ENCODE data around the gene LGALS16. TPM values are rescaled to one million over a fixed set of nuclear protein-coding genes. Genes with fewer than 3 reads are reported as not detected.

Gene LGALS16
- polyA plus RNA-seq, 3 donors: not detected

DNA sequence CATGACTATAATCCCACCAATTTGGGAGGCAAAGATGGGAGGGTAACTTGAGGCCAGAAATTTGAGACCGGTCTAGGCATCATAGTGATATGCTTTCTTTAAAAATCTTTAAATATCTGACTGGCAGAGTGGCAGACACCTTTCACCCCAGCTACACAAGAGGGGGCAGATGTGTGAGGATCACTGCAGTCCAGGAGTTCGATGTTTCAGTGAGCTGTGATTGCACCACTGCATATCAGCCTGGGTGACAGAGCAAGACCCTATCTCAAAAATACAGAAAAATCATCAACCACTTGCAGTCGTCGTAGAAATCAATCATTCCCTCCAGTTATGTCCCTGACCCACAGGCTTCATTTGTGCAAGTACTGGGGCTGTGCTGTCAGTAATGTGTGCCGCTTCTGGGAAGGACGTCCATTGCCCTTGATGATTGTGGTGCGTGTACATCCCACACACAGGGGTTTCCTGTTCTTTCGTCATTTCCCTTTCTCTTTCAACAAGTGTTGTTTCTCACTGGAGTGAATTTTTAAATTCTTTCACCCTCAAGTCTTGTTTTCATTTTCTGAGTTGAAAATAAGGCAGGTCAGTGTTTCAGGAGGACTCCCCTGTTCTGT is 50.0 kb downstream of the LGALS16 start:
- 49 to 73% (median 61%) methylated on average over 8 of the region's 8 CpGs for WGBS, 3 donors
- H3K27ac ChIP-seq (ENCODE audit: low read depth, low read length): no peak overlapping the region

DNA sequence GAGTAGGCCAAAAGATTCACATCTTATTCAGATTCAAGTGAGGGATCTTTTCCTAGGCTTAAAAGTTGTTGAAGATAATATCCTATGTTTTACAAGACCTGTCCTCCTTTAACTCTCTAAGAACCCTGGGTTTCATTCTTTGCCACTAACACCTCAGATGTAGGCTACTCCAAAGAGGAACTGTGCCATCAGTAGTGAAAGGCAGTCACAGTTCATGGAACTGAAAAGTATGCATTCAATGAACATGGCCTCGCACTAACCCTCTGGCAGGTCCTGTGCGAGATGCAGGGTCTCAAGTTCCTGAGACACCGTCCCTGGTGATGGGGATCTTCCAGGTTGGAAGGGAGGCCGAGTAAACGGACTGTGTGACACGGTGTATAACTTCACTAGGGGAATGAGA is 52.9 kb downstream of the LGALS16 start:
- whole genome bisulfite sequencing, 3 donors: 69 to 88% (median 84%) methylated on average over 6 of the region's 6 CpGs
- H3K27ac ChIP-seq (ENCODE audit: low read depth, low read length): no peak overlapping the region

- WGBS, 3 donors: 83 to 88% (median 84%) methylated on average over 5 of the region's 5 CpGs
Observed at GRCh38 chr19:39709026-39709872, 53.5 kb downstream of the LGALS16 start.

More at GRCh38 chr19:39709026-39709872, 53.5 kb downstream of the LGALS16 start:
- H3K27ac ChIP-seq (ENCODE audit: low read depth, low read length): no peak overlapping the region

Other genes starting within 250 kb of the LGALS16 start
- 1,000 to 10,000 TPM in 2 of 3 donors, 10 to 100 TPM in 1; 80.2 to 1,764 (median 1,356) TPM for gene ZFP36, start 249.1 kb upstream of the LGALS16 start, polyA plus RNA-seq
- gene PLEKHG2, start 243.2 kb upstream of the LGALS16 start, polyA plus RNA-seq: 10 to 100 TPM in 2 of 3 donors, 1 to 10 TPM in 1; 3.0 to 38.8 (median 27.2) TPM
- 1,000 to 10,000 TPM; 2,185 to 4,039 (median 3,887) TPM for gene RPS16, start 220.0 kb upstream of the LGALS16 start, polyA plus RNA-seq
- gene SUPT5H, start 210.3 kb upstream of the LGALS16 start, polyA plus RNA-seq: 100 to 1,000 TPM in 1 of 3 donors, 10 to 100 TPM in 2; 64.7 to 107 (median 71.3) TPM
- 10 to 100 TPM; 26.8 to 63.0 (median 32.4) TPM for gene TIMM50, start 175.1 kb upstream of the LGALS16 start, polyA plus RNA-seq
- gene DLL3, start 157.0 kb upstream of the LGALS16 start, polyA plus RNA-seq: not detected
- not detected for gene SELENOV, start 140.8 kb upstream of the LGALS16 start, polyA plus RNA-seq
- 1 to 10 TPM in 2 of 3 donors, under 1 TPM in 1; 0.98 to 3.5 (median 1.2) TPM for gene EID2B, start 123.1 kb upstream of the LGALS16 start, polyA plus RNA-seq
- gene EID2, start 115.8 kb upstream of the LGALS16 start, polyA plus RNA-seq: 10 to 100 TPM in 1 of 3 donors, 1 to 10 TPM in 2; 5.2 to 11.1 (median 9.2) TPM
- gene LGALS13, start 53.4 kb upstream of the LGALS16 start, polyA plus RNA-seq: not detected
- not detected for gene LGALS14, start 48.6 kb downstream of the LGALS16 start, polyA plus RNA-seq
- 1 to 10 TPM in 1 of 3 donors, under 1 TPM in 1, not detected in 1; 0.86 to 2.6 TPM for gene CLC, start 82.1 kb downstream of the LGALS16 start, polyA plus RNA-seq
- gene LEUTX, start 122.9 kb downstream of the LGALS16 start, polyA plus RNA-seq: not detected
- 10 to 100 TPM in 1 of 3 donors, 1 to 10 TPM in 2; 5.4 to 16.4 (median 7.4) TPM for gene DYRK1B, start 178.2 kb downstream of the LGALS16 start, polyA plus RNA-seq
- gene FBL, start 190.5 kb downstream of the LGALS16 start, polyA plus RNA-seq: 100 to 1,000 TPM; 197 to 340 (median 229) TPM

Data from adipose tissue (tissue), 3 donors.